Heart right ventricle (tissue), 16 donors: ENCODE data around the gene CSNK2B. TPM values are rescaled to one million over a fixed set of nuclear protein-coding genes. Genes with fewer than 3 reads are reported as not detected.

Experiments used
- ATAC-seq, 8 donors: fragments of 200-7000 bp; cut with Tn5 transposase; one replicate each; pipeline ENCODE4 v1.9.1; 2020; ENCODE audit warnings: mild to moderate bottlenecking in 8 of 8, moderate library complexity in 8 of 8, moderate number of reproducible peaks in 1 of 8
- DNase-seq, 2 donors: peaks; one replicate each; pipeline ENCODE4 v3.0.0-alpha.2; 2020
- H3K27ac ChIP-seq, 10 donors: fragments of 200-600 bp; sonication (generic) in 2 of 10; one replicate each; pipeline versions ENCODE4 v1.5.0 to v1.8.0; 2020 to 2022; ENCODE audit warnings: mild to moderate bottlenecking in 3 of 10
- H3K27me3 ChIP-seq, 7 donors: fragments of 200-600 bp; one replicate each; pipeline ENCODE4 v1.8.0; 2021 to 2022; ENCODE audit warnings: mild to moderate bottlenecking in 2 of 7
- H3K36me3 ChIP-seq, 9 donors: fragments of 200-600 bp; sonication (generic) in 1 of 9; one replicate each; pipeline versions ENCODE4 v1.5.0 to v1.8.0; 2020 to 2022; ENCODE audit warnings: mild to moderate bottlenecking in 2 of 9
- H3K4me1 ChIP-seq, 9 donors: fragments of 200-600 bp; sonication (generic) in 1 of 9; one replicate each; pipeline versions ENCODE4 v1.5.0 to v1.8.0; 2020 to 2022; ENCODE audit warnings: mild to moderate bottlenecking in 4 of 9
- H3K4me3 ChIP-seq, 10 donors: fragments of 200-600 bp; sonication (generic) in 2 of 10; one replicate each; pipeline versions ENCODE4 v1.5.0 to v1.8.0; 2020 to 2022; ENCODE audit warnings: mild to moderate bottlenecking in 7 of 10, moderate library complexity in 2 of 10
- H3K9me3 ChIP-seq, 11 donors: fragments of 200-600 bp in 10 of 11; sonication (generic) in 2 of 11; one replicate each; pipeline versions ENCODE4 v1.5.0 to v1.8.0; 2013 to 2022; ENCODE audit warnings: mild to moderate bottlenecking in 2 of 11, control low read depth in 1 of 11, moderate library complexity in 1 of 11
- WGBS, 2 donors: extraction: QIAGEN DNeasy Blood & Tissue Kit; methylation state at CpG; one replicate each; pipeline ENCODE4 v1.1.7; 2013; ENCODE audit warnings: inconsistent platforms in 1 of 2; 5-methylcytosine and 5-hydroxymethylcytosine counted together
- intact Hi-C, 10 donors: fragments of 100-400 bp; cut with DNase I; formaldehyde crosslinking; loops; one replicate each; pipeline versions ENCODE4 v1.11.1 to v1.14.2; 2022
- polyA plus RNA-seq, 2 donors: library from polyadenylated mRNA; stranded (reverse); fragments of 200-250 nt; gene quantifications; one replicate each; pipeline ENCODE4 v1.2.3, GENCODE V29; 2013
- total RNA-seq, 10 donors: library from RNA; stranded (reverse); fragmentation: NEBNext Ultra II Directional in 3 of 10; extraction: Animal tissue kit (Norgen Biotek cat#: 25700) in 3 of 10; gene quantifications; one replicate each; pipeline versions ENCODE4 v1.2.1 to v1.2.4, GENCODE V29; 2021 to 2023
- TF ChIP-seq, protein P1 (sequence below), 9 donors: fragments of 200-600 bp; sonication (generic) in 2 of 9; IDR thresholded peaks; one replicate each; pipeline versions ENCODE4 v1.5.0 to v1.8.0; 2021 to 2022; ENCODE audit warnings: antibody characterized with exemption in 9 of 9, mild to moderate bottlenecking in 5 of 9, moderate library complexity in 1 of 9
- donor health status: Arrhythmogenic right ventricular cardiomyopathy.
- donor health status: ischemic (EF 13 %, LVEDD 7.1; RV severe dilation, severe dysfunction).
- donor health status: healthy with polysubstance abuse.
- donor health status: DM: no; HTN: yes; CAD: no.
- donor health status: DM: no; HTN: no; CAD: no.
- donor health status: ischemic (EF 25% LVEDD 6.9; RV normal size, moderate dysfunction).
- donor health status: ischemic (EF 25% LVEDD 5.7; RV mildly dilated, moderate dysfunction).
- donor health status: healthy.
- donor health status: DM: yes; HTN: yes; CAD: no.
- donor health status: Ischemic cardiomyopathy.
- donor health status: ischemic (EF 35%, LVEDD 5.7; RV mildly dilated, moderate dysfunction).
- donor health status: nonischemic (EF 11% LVEDD 7.7; RV severe dilation, severe dysfunction).
- donor health status: DM: yes; HTN: yes; CAD: no.
- donor health status: PGD.
- donor health status: ischemic (EF 29% LVEDD 5.4; RV normal size, mild dysfunction).
- donor health status: nonischemic (EF 23%, LVEDD 6.1; RV moderate dilation, normal function).

Gene CSNK2B
- total and polyA plus RNA-seq, 12 donors = 101 to 199 (median 115) TPM

DNA sequence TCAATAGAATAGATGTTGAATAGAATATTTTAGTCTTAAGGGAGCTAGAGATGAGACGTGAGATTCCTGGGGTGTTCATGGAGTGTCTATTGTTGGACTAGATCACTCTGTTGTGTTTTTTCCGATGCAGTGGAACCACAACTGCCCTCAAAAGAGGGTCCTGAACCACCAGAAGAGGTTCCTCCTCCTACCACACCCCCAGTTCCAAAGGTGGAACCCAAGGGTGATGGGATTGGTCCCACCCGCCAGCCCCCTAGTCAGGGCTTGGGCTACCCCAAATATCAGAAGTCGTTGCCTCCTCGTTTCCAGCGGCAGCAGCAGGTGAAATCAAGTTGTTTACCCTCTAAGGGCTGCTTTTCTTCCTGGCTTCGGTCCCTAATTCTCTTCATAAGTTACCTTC, 36.9 kb upstream of the CSNK2B start:
- WGBS, 2 donors = 87 to 88% methylated on average over 7 of the region's 7 CpGs

DNA sequence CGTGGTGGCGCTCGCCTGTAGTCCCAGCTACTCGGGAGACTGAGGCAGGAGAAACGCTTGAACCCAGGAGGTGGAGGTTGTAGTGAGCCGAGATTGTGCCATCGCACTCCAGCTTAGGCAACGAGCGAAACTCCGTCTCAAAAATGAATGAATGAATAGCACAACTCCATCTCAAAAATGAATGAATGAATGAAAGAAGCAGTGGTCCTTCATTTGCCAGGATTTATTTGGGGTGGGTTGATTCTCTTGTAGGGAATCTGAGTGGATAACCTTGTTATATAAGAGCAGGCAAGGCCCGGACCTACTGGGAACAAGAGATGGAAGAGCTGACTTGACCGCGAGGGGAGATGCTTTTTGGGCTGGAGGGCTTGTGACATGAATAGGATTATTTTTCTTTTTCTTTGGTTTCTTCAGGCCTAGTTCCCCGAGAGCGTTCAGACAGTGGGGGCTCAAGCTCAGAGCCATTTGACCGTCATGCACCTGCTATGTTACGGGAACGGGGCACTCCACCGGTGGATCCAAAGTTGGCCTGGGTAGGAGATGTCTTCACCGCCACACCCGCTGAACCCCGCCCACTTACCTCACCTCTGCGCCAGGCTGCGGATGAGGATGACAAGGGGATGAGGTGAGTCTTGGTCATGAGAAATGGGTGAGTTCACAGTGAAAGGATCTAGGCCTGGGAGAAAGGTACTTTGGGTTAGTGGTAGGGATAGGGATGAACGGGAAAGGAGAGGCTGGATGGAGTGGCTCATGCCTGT, 35.5 kb upstream of the CSNK2B start:
- Histone ChIP-seq H3K9me3 (no peaks in the 10 kb centered on the region), H3K4me1 (no peaks in the 10 kb centered on the region), H3K4me3 (no peak overlapping the region), H3K27me3 (no peaks in the 10 kb centered on the region), H3K36me3 (peaks cover 11 to 100% (median 88%) of the 10 kb centered on the region in 9 donors), H3K27ac (no peak overlapping the region)
- intact Hi-C loops = no loop called here
- WGBS, 2 donors = 92 to 95% methylated on average over 25 of the region's 25 CpGs
- ATAC-seq (no peak), DNase-seq (no peak)
- TF ChIP-seq, protein P1, sequence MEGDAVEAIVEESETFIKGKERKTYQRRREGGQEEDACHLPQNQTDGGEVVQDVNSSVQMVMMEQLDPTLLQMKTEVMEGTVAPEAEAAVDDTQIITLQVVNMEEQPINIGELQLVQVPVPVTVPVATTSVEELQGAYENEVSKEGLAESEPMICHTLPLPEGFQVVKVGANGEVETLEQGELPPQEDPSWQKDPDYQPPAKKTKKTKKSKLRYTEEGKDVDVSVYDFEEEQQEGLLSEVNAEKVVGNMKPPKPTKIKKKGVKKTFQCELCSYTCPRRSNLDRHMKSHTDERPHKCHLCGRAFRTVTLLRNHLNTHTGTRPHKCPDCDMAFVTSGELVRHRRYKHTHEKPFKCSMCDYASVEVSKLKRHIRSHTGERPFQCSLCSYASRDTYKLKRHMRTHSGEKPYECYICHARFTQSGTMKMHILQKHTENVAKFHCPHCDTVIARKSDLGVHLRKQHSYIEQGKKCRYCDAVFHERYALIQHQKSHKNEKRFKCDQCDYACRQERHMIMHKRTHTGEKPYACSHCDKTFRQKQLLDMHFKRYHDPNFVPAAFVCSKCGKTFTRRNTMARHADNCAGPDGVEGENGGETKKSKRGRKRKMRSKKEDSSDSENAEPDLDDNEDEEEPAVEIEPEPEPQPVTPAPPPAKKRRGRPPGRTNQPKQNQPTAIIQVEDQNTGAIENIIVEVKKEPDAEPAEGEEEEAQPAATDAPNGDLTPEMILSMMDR (IDR thresholded peaks at IDR 0.05) = no peak

More for the DNA sequence above, 36.9 kb upstream of the CSNK2B start:
- no peak overlapping the region for H3K27ac ChIP-seq
- H3K4me1 ChIP-seq = no peaks in the 10 kb centered on the region
- TF ChIP-seq, protein P1 (IDR thresholded peaks at IDR 0.05) = no peak
- ATAC-seq = no peak
- H3K36me3 ChIP-seq = peaks cover 17 to 100% (median 90%) of the 10 kb centered on the region in 9 donors
- intact Hi-C loops = no loop called here
- H3K4me3 ChIP-seq = no peak overlapping the region
- DNase-seq = no peak
- H3K9me3 ChIP-seq = no peaks in the 10 kb centered on the region
- no peaks in the 10 kb centered on the region for H3K27me3 ChIP-seq

GRCh38 chr6:31631209-31631608, 34.7 kb upstream of the CSNK2B start:
- H3K27ac ChIP-seq = no peak overlapping the region
- peaks cover 7 to 100% (median 88%) of the 10 kb centered on the region in 9 donors for H3K36me3 ChIP-seq
- TF ChIP-seq, protein P1 (IDR thresholded peaks at IDR 0.05) = no peak
- no peak overlapping the region for H3K4me3 ChIP-seq
- ATAC-seq (peak in 2 of 8 donors; percentile 8 to 12), DNase-seq (no peak)
- H3K27me3 ChIP-seq = no peaks in the 10 kb centered on the region
- H3K9me3 ChIP-seq = no peaks in the 10 kb centered on the region
- 84 to 87% methylated on average over 16 of the region's 16 CpGs for WGBS, 2 donors
- intact Hi-C loops = no loop called here
- no peaks in the 10 kb centered on the region for H3K4me1 ChIP-seq

DNA sequence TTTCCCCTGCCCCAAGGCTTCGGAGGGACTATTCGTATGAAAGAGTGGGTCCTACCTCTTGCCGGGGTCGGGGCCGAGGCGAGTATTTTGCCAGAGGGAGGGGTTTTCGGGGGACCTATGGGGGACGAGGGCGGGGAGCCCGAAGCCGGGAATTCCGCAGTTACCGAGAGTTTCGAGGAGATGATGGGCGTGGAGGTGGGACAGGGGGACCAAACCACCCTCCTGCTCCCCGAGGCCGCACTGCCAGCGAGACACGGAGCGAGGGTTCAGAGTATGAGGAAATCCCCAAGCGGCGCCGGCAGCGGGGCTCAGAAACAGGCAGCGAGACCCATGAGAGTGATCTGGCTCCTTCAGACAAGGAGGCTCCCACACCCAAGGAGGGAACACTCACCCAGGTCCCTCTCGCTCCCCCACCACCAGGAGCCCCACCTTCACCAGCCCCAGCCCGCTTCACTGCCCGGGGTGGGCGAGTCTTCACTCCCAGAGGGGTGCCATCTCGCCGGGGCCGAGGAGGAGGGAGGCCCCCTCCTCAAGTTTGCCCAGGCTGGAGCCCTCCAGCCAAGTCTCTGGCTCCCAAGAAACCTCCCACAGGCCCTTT, 34.1 kb upstream of the CSNK2B start:
- Histone ChIP-seq H3K27me3 (no peaks in the 10 kb centered on the region), H3K4me1 (no peaks in the 10 kb centered on the region), H3K27ac (no peak overlapping the region), H3K4me3 (no peak overlapping the region), H3K9me3 (no peaks in the 10 kb centered on the region), H3K36me3 (peaks cover 4 to 100% (median 88%) of the 10 kb centered on the region in 9 donors)
- intact Hi-C loops = no loop called here
- ATAC-seq (peak in 6 of 8 donors; percentile 5 to 27 (median 20)), DNase-seq (no peak)
- TF ChIP-seq, protein P1 (IDR thresholded peaks at IDR 0.05) = no peak
- 90% methylated on average over 32 of the region's 32 CpGs for WGBS, 2 donors
